OCI-LY3 (cell line): ENCODE data around the gene FERMT1.

Experiments used
- H2AFZ ChIP-seq: fragments of 200-600, 300-600 bp; shearing (Covaris generic); 2 replicates; pipeline ENCODE4 v1.6.0; 2014; ENCODE audit warnings: antibody characterized with exemption, low read depth, low read length
- H3K27ac ChIP-seq: fragments of 200-600, 300-600 bp; sonication (generic); 2 replicates; pipeline ENCODE4 v1.5.1; 2014; ENCODE audit warnings: mild to moderate bottlenecking, low read length, moderate library complexity, mixed read lengths
- H3K27me3 ChIP-seq: fragments of 200-600, 300-600 bp; sonication (generic); 2 replicates; pipeline ENCODE4 v1.6.1; 2014; ENCODE audit warnings: low read depth, low read length, mixed read lengths
- H3K36me3 ChIP-seq: fragments of 200-600, 300-600 bp; sonication (generic); replicated peaks from 2 replicates; pipeline ENCODE3; 2014; ENCODE audit warnings: low read depth, low read length, mixed read lengths
- H3K4me1 ChIP-seq: fragments of 300-600, 200-600 bp; sonication (generic); 2 replicates; pipeline ENCODE4 v1.6.1; 2014; ENCODE audit warnings: low read length, mixed read lengths
- H3K4me2 ChIP-seq: fragments of 200-600, 300-600 bp; sonication (generic); 2 replicates; pipeline ENCODE4 v1.6.1; 2014; ENCODE audit warnings: low read length, mixed read lengths
- H3K4me3 ChIP-seq: fragments of 300-600, 200-600 bp; sonication (generic); 2 replicates; pipeline ENCODE4 v1.5.1; 2014; ENCODE audit warnings: antibody characterized with exemption, mild to moderate bottlenecking, low read length, moderate library complexity
- H3K79me2 ChIP-seq: fragments of 300-600, 200-600 bp; shearing (Covaris generic); 2 replicates; pipeline ENCODE4 v1.6.1; 2014; ENCODE audit warnings: mild to moderate bottlenecking, low read length, mixed read lengths
- H3K9ac ChIP-seq: fragments of 300-600, 200-600 bp; shearing (Covaris generic); 2 replicates; pipeline ENCODE4 v1.6.0; 2014; ENCODE audit warnings: mild to moderate bottlenecking, low read length, moderate library complexity
- H3K9me3 ChIP-seq: fragments of 200-600, 300-600 bp; shearing (Covaris generic); 2 replicates; pipeline ENCODE4 v1.6.1; 2014; ENCODE audit warnings: low read length, mixed read lengths; ENCODE audit not compliant: insufficient read depth
- H4K20me1 ChIP-seq: fragments of 200-600, 300-600 bp; sonication (generic); 2 replicates; pipeline ENCODE4 v1.6.1; 2016; ENCODE audit warnings: low read length, mixed read lengths; ENCODE audit not compliant: insufficient read depth
- EZH2phosphoT487 ChIP-seq: fragments of 200-600 bp; shearing (Covaris generic); IDR thresholded peaks from 2 replicates; pipeline ENCODE4 v1.6.1; 2018; ENCODE audit warnings: antibody characterized with exemption, mixed run types, low read depth
- TF ChIP-seq, protein P1 (sequence below): fragments of 200-600, 300-600 bp; sonication (generic); IDR thresholded peaks from 2 replicates; pipeline ENCODE4 v1.5.1; 2014; ENCODE audit warnings: antibody characterized with exemption, low read length, low read depth

The FERMT1 gene

DNA sequence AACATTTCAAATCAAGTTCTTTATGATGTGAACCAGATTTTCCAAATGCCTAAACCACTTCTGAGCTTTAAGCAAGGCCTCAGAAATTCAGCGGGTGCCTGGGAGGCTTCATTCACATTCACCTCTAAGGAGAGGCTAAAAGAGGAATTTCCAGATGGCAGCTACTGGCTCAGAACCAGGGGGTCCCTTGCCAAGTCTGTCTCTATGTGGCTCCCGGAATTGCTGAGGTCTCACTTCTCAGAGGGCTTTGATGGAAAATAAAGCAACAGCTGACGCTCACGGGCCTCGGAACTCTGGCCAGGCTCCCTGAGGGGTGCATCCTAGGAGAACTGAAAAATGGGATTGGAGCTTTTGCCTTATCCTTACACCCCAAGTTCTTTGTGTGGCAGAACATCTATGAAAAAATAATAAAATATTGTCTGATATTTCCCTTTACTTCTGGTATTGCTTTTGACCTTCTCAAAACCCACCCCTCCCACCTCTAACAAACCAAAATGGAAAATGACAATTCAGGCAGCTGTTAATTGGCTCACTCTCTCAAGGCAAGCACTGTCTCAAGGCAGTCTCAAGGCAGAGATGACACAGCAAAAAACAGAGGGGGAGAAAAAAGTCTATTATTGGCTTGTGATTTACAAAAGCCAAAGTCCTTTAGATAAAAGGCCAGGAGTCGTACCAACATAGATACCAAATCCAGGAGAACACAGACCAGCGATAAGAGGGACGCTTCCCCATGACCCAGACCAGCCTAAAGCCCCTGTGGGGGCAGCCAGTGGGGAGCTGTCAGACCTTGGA is 47.2 kb downstream of the FERMT1 start:
- Histone ChIP-seq H3K9me3 (no peaks in the 10 kb centered on the region), H4K20me1 (no peaks in the 10 kb centered on the region), H2AFZ (no peak overlapping the region), H3K36me3 (no peaks in the 10 kb centered on the region), H3K4me1 (no peaks in the 10 kb centered on the region), H3K27ac (no peak overlapping the region), H3K4me3 (no peak overlapping the region), H3K4me2 (no peak overlapping the region), H3K27me3 (peaks cover 24% of the 10 kb centered on the region), H3K79me2 (no peaks in the 10 kb centered on the region), H3K9ac (no peak overlapping the region)
- TF ChIP-seq, protein P1, sequence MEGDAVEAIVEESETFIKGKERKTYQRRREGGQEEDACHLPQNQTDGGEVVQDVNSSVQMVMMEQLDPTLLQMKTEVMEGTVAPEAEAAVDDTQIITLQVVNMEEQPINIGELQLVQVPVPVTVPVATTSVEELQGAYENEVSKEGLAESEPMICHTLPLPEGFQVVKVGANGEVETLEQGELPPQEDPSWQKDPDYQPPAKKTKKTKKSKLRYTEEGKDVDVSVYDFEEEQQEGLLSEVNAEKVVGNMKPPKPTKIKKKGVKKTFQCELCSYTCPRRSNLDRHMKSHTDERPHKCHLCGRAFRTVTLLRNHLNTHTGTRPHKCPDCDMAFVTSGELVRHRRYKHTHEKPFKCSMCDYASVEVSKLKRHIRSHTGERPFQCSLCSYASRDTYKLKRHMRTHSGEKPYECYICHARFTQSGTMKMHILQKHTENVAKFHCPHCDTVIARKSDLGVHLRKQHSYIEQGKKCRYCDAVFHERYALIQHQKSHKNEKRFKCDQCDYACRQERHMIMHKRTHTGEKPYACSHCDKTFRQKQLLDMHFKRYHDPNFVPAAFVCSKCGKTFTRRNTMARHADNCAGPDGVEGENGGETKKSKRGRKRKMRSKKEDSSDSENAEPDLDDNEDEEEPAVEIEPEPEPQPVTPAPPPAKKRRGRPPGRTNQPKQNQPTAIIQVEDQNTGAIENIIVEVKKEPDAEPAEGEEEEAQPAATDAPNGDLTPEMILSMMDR: no peak
- no peak for TF ChIP-seq EZH2phosphoT487

DNA sequence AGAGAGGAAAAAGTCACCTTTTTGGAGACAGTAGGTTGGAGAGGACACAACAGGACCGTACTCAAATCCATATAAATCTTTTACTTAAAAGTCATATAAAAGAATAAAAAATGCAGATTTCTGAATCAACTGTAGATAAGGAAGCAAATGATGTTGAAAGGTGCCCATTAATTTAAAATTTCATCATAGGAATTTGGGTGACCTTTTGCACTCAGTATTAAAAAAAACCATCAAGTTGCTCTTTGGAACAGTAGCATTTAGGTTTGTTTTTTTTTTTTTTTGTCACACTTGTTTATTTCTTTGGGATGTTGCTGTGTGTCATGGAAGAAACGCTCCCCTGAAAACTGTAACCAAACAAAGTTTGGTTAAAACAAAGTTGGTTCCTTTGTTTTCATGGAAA is 48.0 kb downstream of the FERMT1 start:
- Histone ChIP-seq H3K9ac (no peak overlapping the region), H3K27ac (no peak overlapping the region), H3K4me1 (no peaks in the 10 kb centered on the region), H3K79me2 (no peaks in the 10 kb centered on the region), H3K9me3 (no peaks in the 10 kb centered on the region), H4K20me1 (no peaks in the 10 kb centered on the region), H3K4me2 (no peak overlapping the region), H3K27me3 (peaks cover 17% of the 10 kb centered on the region), H3K4me3 (no peak overlapping the region), H3K36me3 (no peaks in the 10 kb centered on the region), H2AFZ (no peak overlapping the region)
- TF ChIP-seq, protein P1: no peak
- no peak for TF ChIP-seq EZH2phosphoT487

DNA sequence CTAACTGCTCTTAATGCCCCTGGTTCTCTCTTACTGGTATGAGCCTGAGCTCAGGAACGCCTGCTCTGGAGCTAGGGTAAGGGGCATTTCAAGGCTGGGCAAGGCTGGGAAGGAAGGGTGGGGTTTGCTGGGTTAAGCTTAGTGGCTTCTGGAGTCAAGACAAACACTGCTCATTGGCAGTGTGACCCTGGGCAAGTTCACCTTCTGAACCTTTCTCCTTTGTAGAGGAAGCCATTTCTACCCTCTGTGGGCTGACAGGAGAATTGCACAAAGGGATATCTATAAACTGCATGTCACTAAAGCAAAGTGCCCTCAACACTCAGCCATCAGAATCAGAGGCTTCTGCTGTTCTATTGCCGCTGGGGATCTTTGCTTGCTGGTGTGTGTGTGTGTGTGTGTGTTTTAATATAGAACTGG is 48.7 kb downstream of the FERMT1 start:
- TF ChIP-seq EZH2phosphoT487: no peak
- TF ChIP-seq, protein P1: peak; percentile 41

DNA sequence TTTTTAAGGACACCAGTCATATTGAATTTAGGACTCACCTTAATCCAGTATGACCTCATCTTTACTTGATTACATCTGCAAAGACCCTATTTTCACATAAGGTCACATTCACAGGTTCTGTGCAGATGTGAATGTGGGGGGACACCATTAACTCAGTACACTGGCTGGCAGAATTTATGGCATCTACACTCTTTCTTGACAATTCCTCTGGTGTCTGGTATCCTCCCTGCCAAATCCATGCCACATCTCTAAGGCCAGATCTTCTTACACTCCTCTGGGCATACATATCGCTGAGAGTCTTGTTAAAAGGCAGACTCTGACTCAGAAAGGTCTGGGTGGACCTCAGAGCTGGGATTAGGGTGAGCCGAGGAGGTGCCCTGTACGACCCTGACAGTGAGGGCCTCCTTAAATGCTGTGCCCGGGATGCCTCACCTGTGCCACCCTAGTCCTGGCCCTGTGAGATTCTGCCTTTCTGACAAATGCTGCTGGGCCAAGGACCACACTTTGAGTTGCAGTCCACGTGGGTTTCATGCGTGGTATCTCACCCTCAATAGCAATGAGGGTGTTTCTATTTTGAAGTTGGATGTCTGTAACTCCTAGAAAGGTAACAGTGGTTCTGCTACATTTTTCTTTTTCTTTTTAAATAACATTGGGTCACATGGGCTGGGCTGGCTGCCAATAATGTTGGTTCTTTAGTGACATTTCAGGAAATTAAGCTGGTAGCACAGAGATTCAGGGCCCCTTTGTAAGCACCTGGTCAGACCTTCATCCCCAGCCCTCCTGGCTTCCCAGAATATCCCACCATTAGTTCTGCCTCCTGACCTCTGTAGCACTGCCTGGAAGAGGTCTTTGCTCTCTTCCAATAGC is 51.8 kb downstream of the FERMT1 start:
- no peak overlapping the region for H3K4me3 ChIP-seq
- TF ChIP-seq, protein P1: no peak
- TF ChIP-seq EZH2phosphoT487: no peak

More for the DNA sequence above, 48.7 kb downstream of the FERMT1 start:
- Histone ChIP-seq H4K20me1 (no peaks in the 10 kb centered on the region), H3K27ac (no peak overlapping the region), H3K36me3 (no peaks in the 10 kb centered on the region), H3K4me2 (no peak overlapping the region), H3K9ac (no peak overlapping the region), H3K4me1 (no peaks in the 10 kb centered on the region), H2AFZ (peak overlapping the region; percentile 91), H3K4me3 (no peak overlapping the region), H3K9me3 (no peaks in the 10 kb centered on the region), H3K79me2 (no peaks in the 10 kb centered on the region), H3K27me3 (peaks cover 11% of the 10 kb centered on the region)

More for the DNA sequence above, 51.8 kb downstream of the FERMT1 start:
- H4K20me1 ChIP-seq: no peaks in the 10 kb centered on the region
- H3K9me3 ChIP-seq: no peaks in the 10 kb centered on the region
- H2AFZ ChIP-seq: no peak overlapping the region
- H3K4me2 ChIP-seq: no peak overlapping the region
- H3K79me2 ChIP-seq: no peaks in the 10 kb centered on the region
- no peak overlapping the region for H3K9ac ChIP-seq
- no peak overlapping the region for H3K27ac ChIP-seq
- H3K4me1 ChIP-seq: no peaks in the 10 kb centered on the region
- peaks cover 10% of the 10 kb centered on the region for H3K27me3 ChIP-seq
- H3K36me3 ChIP-seq: no peaks in the 10 kb centered on the region
